Measurements from ENCODE around the gene ATF6. TPM values are rescaled to one million over a fixed set of nuclear protein-coding genes. Genes with fewer than 3 reads are reported as not detected.

The ATF6 gene
- total and polyA plus RNA-seq, 2 of the 4 experiments (the other 2 are of a cell fraction) = 12.2 to 17.6 TPM

DNA sequence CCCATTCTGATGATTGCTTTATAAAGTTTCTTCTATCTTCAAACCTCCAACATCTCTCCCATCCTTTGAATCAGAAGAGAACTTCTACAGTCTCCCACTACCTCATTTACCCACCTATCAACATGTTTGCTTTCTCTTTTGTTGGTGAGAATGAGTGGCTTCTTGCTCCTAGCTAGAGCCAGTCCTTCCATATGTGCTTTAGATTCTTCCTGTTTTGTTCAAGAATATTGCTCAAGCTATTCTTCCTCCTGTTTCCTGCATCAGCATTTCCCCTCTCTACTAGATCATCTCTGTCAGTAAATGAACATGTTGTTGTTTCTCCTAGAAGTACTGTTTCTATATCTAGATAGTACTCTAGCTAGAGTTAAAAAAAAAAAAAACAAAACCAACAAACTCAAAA, 6.3 kb downstream of the ATF6 start:
- H3K27me3 ChIP-seq (ENCODE audit: control insufficient read depth, insufficient read depth, low read length) = no peaks in the 10 kb centered on the region
- no peak overlapping the region for H2BK120ac ChIP-seq (ENCODE audit: low read depth, low read length)
- H3K56ac ChIP-seq (ENCODE audit: extremely low read depth, insufficient read depth, low read length) = no peak overlapping the region
- dilution Hi-C loops (cut with HindIII; ENCODE audit: low sequenced_read_pairs, unreplicated experiment) (no loop called here), intact Hi-C loops (cut with micrococcal nuclease) (no loop called here), in situ Hi-C loops (cut with MboI; ENCODE audit: low sequenced_read_pairs) (no loop called here)
- no peak overlapping the region for H2AFZ ChIP-seq (replicated peaks; ENCODE audit: low read length, poor library complexity)
- no peak overlapping the region for H2BK15ac ChIP-seq (ENCODE audit: low read depth, low read length)
- H3K36me3 ChIP-seq (ENCODE audit: control insufficient read depth, insufficient read depth, low read length) = no peaks in the 10 kb centered on the region
- POLR2A ChIA-PET (ENCODE audit: unreplicated experiment) = no interaction called here
- H2AK9ac ChIP-seq (replicated peaks; ENCODE audit: low read depth, low read length, poor library complexity) = no peak overlapping the region
- DNase-seq = no peak
- H3K4me1 ChIP-seq (ENCODE audit: control insufficient read depth, insufficient read depth, low read length) = no peaks in the 10 kb centered on the region
- no peak overlapping the region for H3K14ac ChIP-seq (replicated peaks; ENCODE audit: low read depth, low read length)
- H3K9me1 ChIP-seq (ENCODE audit: insufficient read depth, low read length) = peaks cover 2% of the 10 kb centered on the region; the same call in 1 of the 2 replicates
- peaks cover 3% of the 10 kb centered on the region; the same call in 1 of the 2 replicates for H4K20me1 ChIP-seq (ENCODE audit: insufficient read depth, low read length)
- H4K5ac ChIP-seq (ENCODE audit: low read depth, low read length) = no peak overlapping the region
- H3K4me2 ChIP-seq (ENCODE audit: low read depth, low read length) = no peak overlapping the region
- H3K4ac ChIP-seq (ENCODE audit: low read depth, low read length) = no peak overlapping the region
- H3K23ac ChIP-seq (ENCODE audit: low read depth, low read length) = no peak overlapping the region
- H3K9me3 ChIP-seq (ENCODE audit: control insufficient read depth, insufficient read depth, low read length) = no peaks in the 10 kb centered on the region
- ATAC-seq (ENCODE audit: low read depth) = no peak
- no peak overlapping the region for H3K18ac ChIP-seq (ENCODE audit: low read depth, low read length)
- H4K8ac ChIP-seq (ENCODE audit: low read depth in 2 of 2, low read length in 2 of 2) = no peak overlapping the region
- BruUV-seq (replicated peaks) = no TSS peak
- no peak overlapping the region for H2BK5ac ChIP-seq (ENCODE audit: low read depth, low read length, poor library complexity, severe bottlenecking)
- no peak overlapping the region for H3K4me3 ChIP-seq (ENCODE audit: insufficient read depth, low read depth, low read length)
- H2AK5ac ChIP-seq (ENCODE audit: low read depth, low read length) = no peak overlapping the region
- TF ChIP-seq NFE2L2 (IDR thresholded peaks at IDR 0.05; ENCODE audit: low read depth, low read length) (no peak), FOS (IDR thresholded peaks at IDR 0.05; ENCODE audit: low read depth, low read length) (no peak)
- TF ChIP-seq, protein P1, sequence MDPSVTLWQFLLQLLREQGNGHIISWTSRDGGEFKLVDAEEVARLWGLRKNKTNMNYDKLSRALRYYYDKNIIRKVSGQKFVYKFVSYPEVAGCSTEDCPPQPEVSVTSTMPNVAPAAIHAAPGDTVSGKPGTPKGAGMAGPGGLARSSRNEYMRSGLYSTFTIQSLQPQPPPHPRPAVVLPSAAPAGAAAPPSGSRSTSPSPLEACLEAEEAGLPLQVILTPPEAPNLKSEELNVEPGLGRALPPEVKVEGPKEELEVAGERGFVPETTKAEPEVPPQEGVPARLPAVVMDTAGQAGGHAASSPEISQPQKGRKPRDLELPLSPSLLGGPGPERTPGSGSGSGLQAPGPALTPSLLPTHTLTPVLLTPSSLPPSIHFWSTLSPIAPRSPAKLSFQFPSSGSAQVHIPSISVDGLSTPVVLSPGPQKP (IDR thresholded peaks at IDR 0.05; ENCODE audit: borderline replicate concordance, low read depth, low read length) = no peak
- no peak overlapping the region for H3K9ac ChIP-seq (ENCODE audit: low read depth, low read length)
- CTCF ChIA-PET = interaction anchor here (0.6 kb wide), 1 partner anchor 204 kb away, joined by 3 read pairs; no protein-coding TSS in a partner anchor
- no peak overlapping the region for H3K27ac ChIP-seq (ENCODE audit: insufficient read depth, low read length)
- H4K91ac ChIP-seq (ENCODE audit: insufficient read depth, low read depth, low read length) = no peak overlapping the region
- no peak overlapping the region for H2BK20ac ChIP-seq (ENCODE audit: low read depth, low read length)
- H3K79me1 ChIP-seq (ENCODE audit: low read depth in 1 of 2, low read length in 2 of 2) = peaks cover 31 to 57% of the 10 kb centered on the region in 2 experiments
